Breast epithelium (tissue), 3 donors: ENCODE measurements around the gene KIT.
"Not testable (repeated sequence)": the region's sequence is repeated elsewhere in the genome, so short reads cannot be mapped to it uniquely, and the experiment has no call there.

Source experiments
- CTCF ChIP-seq, 3 donors: fragments of 450-650 bp; IDR thresholded peaks; one replicate each; pipeline ENCODE4 v1.5.1; 2016 to 2017; ENCODE audit warnings: antibody characterized with exemption in 3 of 3, mild to moderate bottlenecking in 3 of 3, moderate library complexity in 3 of 3
- POLR2A ChIP-seq: fragments of 450-650 bp; IDR thresholded peaks from one replicate; pipeline ENCODE4 v1.6.1; 2016; ENCODE audit warnings: antibody characterized with exemption, mild to moderate bottlenecking, moderate library complexity

DNA sequence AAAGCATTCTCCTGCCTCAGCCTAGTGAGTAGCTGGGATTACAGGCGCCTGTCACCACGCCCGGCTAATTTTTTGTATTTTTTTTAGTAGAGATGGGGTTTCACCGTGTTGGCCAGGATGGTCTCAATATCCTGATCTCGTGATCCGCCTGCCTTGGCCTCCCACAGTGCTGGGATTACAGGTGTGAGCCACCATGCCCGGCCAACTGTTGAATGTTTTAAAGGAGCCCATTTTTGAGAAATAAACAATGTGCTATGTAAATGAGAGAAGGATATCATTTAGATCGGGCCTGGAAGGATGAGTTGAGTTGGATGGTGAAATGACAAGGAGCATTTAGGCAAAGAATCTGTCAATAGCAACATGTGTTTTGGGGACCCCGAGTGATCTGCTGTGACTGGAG lies 16.7 kb upstream of the KIT start:
- TF ChIP-seq CTCF (IDR thresholded peaks at IDR 0.05); POLR2A: not testable (repeated sequence)
